HepG2 (cell line): ENCODE data around the gene PKNOX2. TPM values are rescaled to one million over a fixed set of nuclear protein-coding genes. Genes with fewer than 3 reads are reported as not detected.

ENCODE experiments used
- ATAC-seq: fragments of 200-7000 bp; cut with Tn5 transposase; 3 replicates; pipeline ENCODE4 v1.9.1; 2020; ENCODE audit warnings: mild to moderate bottlenecking, moderate library complexity
- BruUV-seq: library from RNA; stranded (reverse); fragments of 400-500 nt; replicated peaks from 2 replicates; lab custom pipeline; 2021; lab: Mats Ljungman, UMichigan
- CTCF ChIA-PET: fragments of 300-600 bp; formaldehyde crosslinking; extraction: SDS; loops from one replicate; lab custom pipeline; 2021; ENCODE audit warnings: low total read pairs, inconsistent platforms, low intra/inter-chr PET ratio; lab: Yijun Ruan, JAX
- POLR2A ChIA-PET: fragments of 350-600 bp; sonication (Branson Sonifier 250); formaldehyde crosslinking; loops from one replicate; lab custom pipeline; 2020; ENCODE audit warnings: antibody characterized with exemption, inconsistent platforms; lab: Yijun Ruan, JAX
- DNase-seq: peaks from one replicate; pipeline ENCODE4 v3.0.0-alpha.2; 2015; ENCODE audit warnings: low spot score
- FAIRE-seq: peaks from 3 replicates; lab custom pipeline; 2011; peaks lifted over from hg19 to GRCh38; lab: Jason Lieb, UNC
- H2AFZ ChIP-seq: one replicate; pipeline ENCODE4 v1.6.1; 2011; ENCODE audit warnings: low read length, inconsistent platforms
- H3K27ac ChIP-seq: fragments of 300-600 bp; 3 replicates; pipeline ENCODE4 v1.8.0; 2011; ENCODE audit warnings: mixed run types, mild to moderate bottlenecking, mixed read lengths, low read length, inconsistent platforms; ENCODE audit not compliant: insufficient read depth; ENCODE audit errors: extremely low read length
- H3K27me3 ChIP-seq, 2 experiments: fragments of 200-600 bp in 1 of 2; 2 replicates in 1 of 2; 3 replicates in 1 of 2; pipeline versions ENCODE4 v1.6.0 to v1.8.0; 2011; ENCODE audit warnings: low read length in 2 of 2, mild to moderate bottlenecking in 2 of 2, moderate library complexity in 2 of 2, inconsistent platforms in 1 of 2; ENCODE audit not compliant: insufficient read depth in 2 of 2, control insufficient read depth in 1 of 2
- H3K36me3 ChIP-seq, 2 experiments: fragments of 200-600 bp in 1 of 2; replicated peaks in 1 of 2; 2 replicates in 1 of 2; 3 replicates in 1 of 2; pipeline versions ENCODE4 v1.5.1 to v1.8.0; 2011; ENCODE audit warnings: low read length in 2 of 2, inconsistent platforms in 1 of 2; ENCODE audit not compliant: insufficient read depth in 2 of 2, control insufficient read depth in 1 of 2
- H3K4me1 ChIP-seq: 2 replicates; pipeline ENCODE4 v1.5.1; 2012; ENCODE audit warnings: low read length, inconsistent platforms; ENCODE audit not compliant: insufficient read depth
- H3K4me2 ChIP-seq: 2 replicates; pipeline ENCODE4 v1.6.0; 2011; ENCODE audit warnings: low read depth, low read length, inconsistent platforms
- H3K4me3 ChIP-seq, 3 experiments: fragments of 200-600 bp in 1 of 3; sonication (generic), shearing (Covaris generic) in 1 of 3; replicated peaks in 1 of 3; 2 replicates each; pipeline ENCODE4 v1.5.1; 2011 to 2016; ENCODE audit warnings: low read length in 3 of 3, inconsistent platforms in 2 of 3, low read depth in 2 of 3, mild to moderate bottlenecking in 2 of 3, control low read depth in 1 of 3, mixed read lengths in 1 of 3; ENCODE audit not compliant: insufficient read depth in 1 of 3
- H3K79me2 ChIP-seq: one replicate; pipeline ENCODE4 v1.6.1; 2011; ENCODE audit warnings: low read length, inconsistent platforms; ENCODE audit not compliant: insufficient read depth
- H3K9ac ChIP-seq: 2 replicates; pipeline ENCODE4 v1.6.0; 2011; ENCODE audit warnings: mild to moderate bottlenecking, low read depth, low read length, inconsistent platforms; ENCODE audit not compliant: insufficient read depth
- H3K9me3 ChIP-seq: 2 replicates; pipeline ENCODE4 v1.5.1; 2012; ENCODE audit warnings: mild to moderate bottlenecking, low read length
- H4K20me1 ChIP-seq: 2 replicates; pipeline ENCODE4 v1.6.0; 2011; ENCODE audit warnings: inconsistent platforms, mild to moderate bottlenecking, low read length, moderate library complexity; ENCODE audit not compliant: insufficient read depth
- AHR ChIP-seq: IDR thresholded peaks from 2 replicates; pipeline ENCODE4 v1.6.1; 2018; ENCODE audit warnings: missing genetic modification reagents, missing compliant biosample characterization
- CERS6 ChIP-seq: sonication (generic); formaldehyde crosslinking; IDR thresholded peaks from 2 replicates; pipeline ENCODE4 v1.5.0; 2020; ENCODE audit warnings: missing genetic modification reagents
- CHD2 ChIP-seq: IDR thresholded peaks from 2 replicates; pipeline ENCODE4 v1.6.1; 2011; ENCODE audit warnings: low read depth, low read length, improper control_type of control experiment
- DMTF1 ChIP-seq: sonication (generic); formaldehyde crosslinking; IDR thresholded peaks from 2 replicates; pipeline ENCODE4 v1.4.0; 2020; ENCODE audit warnings: mild to moderate bottlenecking, missing genetic modification reagents
- GPBP1L1 ChIP-seq: sonication (generic); formaldehyde crosslinking; IDR thresholded peaks from 2 replicates; pipeline ENCODE4 v1.5.0; 2020; ENCODE audit warnings: mild to moderate bottlenecking, missing genetic modification reagents
- HBP1 ChIP-seq: IDR thresholded peaks from 2 replicates; pipeline ENCODE4 v1.6.1; 2016; ENCODE audit warnings: low read depth, control low read depth
- HNRNPH1 ChIP-seq: fragments of 200-400 bp; formaldehyde crosslinking; optimal IDR thresholded peaks from 2 replicates; pipeline ENCODE3; 2017; ENCODE audit warnings: mild to moderate bottlenecking, low read depth, low read length
- KDM4B ChIP-seq: sonication (generic); formaldehyde crosslinking; IDR thresholded peaks from 2 replicates; pipeline ENCODE4 v1.4.0; 2020; ENCODE audit warnings: missing genetic modification reagents
- MTA3 ChIP-seq: sonication (generic); formaldehyde crosslinking; IDR thresholded peaks from 2 replicates; pipeline ENCODE4 v1.4.0; 2020; ENCODE audit warnings: missing genetic modification reagents
- NCOA2 ChIP-seq: sonication (generic); formaldehyde crosslinking; IDR thresholded peaks from 2 replicates; pipeline ENCODE4 v1.8.0; 2022; ENCODE audit warnings: inconsistent platforms
- NFYC ChIP-seq: IDR thresholded peaks from 2 replicates; pipeline ENCODE4 v1.6.1; 2016; ENCODE audit warnings: missing genetic modification reagents, missing compliant biosample characterization
- PHF21A ChIP-seq: sonication (generic); formaldehyde crosslinking; IDR thresholded peaks from 2 replicates; pipeline ENCODE4 v1.5.0; 2020; ENCODE audit warnings: mild to moderate bottlenecking, missing genetic modification reagents
- RFX5 ChIP-seq: IDR thresholded peaks from 2 replicates; pipeline ENCODE4 v1.6.1; 2011; ENCODE audit warnings: low read depth, low read length, improper control_type of control experiment
- SNAPC2 ChIP-seq: sonication (generic); formaldehyde crosslinking; IDR thresholded peaks from 2 replicates; pipeline ENCODE4 v1.8.1; 2022; ENCODE audit warnings: mild to moderate bottlenecking, missing genetic modification reagents
- ZFP62 ChIP-seq: sonication (generic); formaldehyde crosslinking; IDR thresholded peaks from 2 replicates; pipeline ENCODE4 v1.4.0; 2020; ENCODE audit warnings: missing genetic modification reagents
- ZGPAT ChIP-seq: IDR thresholded peaks from 2 replicates; pipeline ENCODE4 v1.6.1; 2016; ENCODE audit warnings: mild to moderate bottlenecking
- ZNF660 ChIP-seq: sonication (generic); formaldehyde crosslinking; IDR thresholded peaks from 2 replicates; pipeline ENCODE4 v1.5.1; 2020; ENCODE audit warnings: mild to moderate bottlenecking, low read depth, missing genetic modification reagents, borderline replicate concordance
- ZNF678 ChIP-seq: sonication (generic); formaldehyde crosslinking; IDR thresholded peaks from 2 replicates; pipeline ENCODE4 v1.4.0; 2020; ENCODE audit warnings: mild to moderate bottlenecking, missing genetic modification reagents
- ZNF816 ChIP-seq: sonication (generic); formaldehyde crosslinking; IDR thresholded peaks from 2 replicates; pipeline ENCODE4 v1.8.0; 2022; ENCODE audit warnings: missing genetic modification reagents, mild to moderate bottlenecking, borderline replicate concordance
- ZNF878 ChIP-seq: sonication (generic); formaldehyde crosslinking; IDR thresholded peaks from 2 replicates; pipeline ENCODE4 v1.8.1; 2023; ENCODE audit warnings: mild to moderate bottlenecking, missing genetic modification reagents, moderate library complexity
- in situ Hi-C: cut with HindIII; loops from 2 replicates; pipeline ENCODE4 v1.10.0; 2017; ENCODE audit warnings: low pct_unique_long_range_greater_than_20kb; ENCODE audit not compliant: extremely low pct_ligation_motif_present
- intact Hi-C: fragments of 100-400 bp; cut with micrococcal nuclease; formaldehyde crosslinking; loops from one replicate; pipeline ENCODE4 v1.10.0; 2022; ENCODE audit not compliant: unreplicated experiment
- polyA plus RNA-seq, 8 experiments: library from polyadenylated mRNA; depleted of rRNA in 3 of 8; stranded (reverse) in 7 of 8; unstranded in 1 of 8; fragments of >200 nt; fragmentation: Illumina TruSeq in 4 of 8; extraction: Trizol in 4 of 8; gene quantifications; 2 replicates each; pipeline versions ENCODE4 v1.2.1 to v1.2.3, GENCODE V29; 2011 to 2016; ENCODE audit warnings: low read depth in 4 of 8, missing spikeins in 1 of 8, mixed read lengths in 1 of 8; ENCODE audit not compliant: insufficient read depth in 1 of 8
- total RNA-seq, 5 experiments: library from RNA; depleted of rRNA; stranded (reverse); fragments of >200 nt; fragmentation: Illumina TruSeq; extraction: Trizol; gene quantifications; 2 replicates each; pipeline ENCODE4 v1.2.3, GENCODE V29; 2016; ENCODE audit warnings: low read depth in 1 of 5

The PKNOX2 gene
- total and polyA plus RNA-seq, 2 of the 13 experiments (the other 11 are each of a cell fraction or from before 2014, with no cell fraction given): not detected

- Histone ChIP-seq H3K27ac (no peak overlapping the region), H3K27me3 (peaks cover 1 to 43% of the 10 kb centered on the region in 2 experiments; a peak in 4 of 5 replicates), H3K79me2 (no peaks in the 10 kb centered on the region), H3K9me3 (no peaks in the 10 kb centered on the region), H3K9ac (no peak overlapping the region), H3K4me3 (no peak overlapping the region), H3K4me2 (no peak overlapping the region), H3K4me1 (no peaks in the 10 kb centered on the region), H4K20me1 (no peaks in the 10 kb centered on the region), H2AFZ (no peak overlapping the region), H3K36me3 (no peaks in the 10 kb centered on the region)
- FAIRE-seq (no peak), DNase-seq (no peak), ATAC-seq (no peak)
- POLR2A ChIA-PET: no interaction called here
- no peak for TF ChIP-seq CERS6 (CRISPR knock-in tag)
- TF ChIP-seq DMTF1 (CRISPR knock-in tag): no peak
- TF ChIP-seq SNAPC2: no peak
- no peak for TF ChIP-seq GPBP1L1 (CRISPR knock-in tag)
- no peak for TF ChIP-seq HNRNPH1
- TF ChIP-seq PHF21A (CRISPR knock-in tag): no peak
- no peak for TF ChIP-seq ZGPAT (CRISPR knock-in tag)
- TF ChIP-seq KDM4B (CRISPR knock-in tag): no peak
- no peak for TF ChIP-seq AHR (CRISPR knock-in tag)
- no peak for TF ChIP-seq NFYC (CRISPR knock-in tag)
- no peak for TF ChIP-seq RFX5
- TF ChIP-seq ZNF678: no peak
- no peak for TF ChIP-seq ZNF878 (CRISPR knock-in tag)
- no peak for TF ChIP-seq ZNF816 (CRISPR knock-in tag)
- TF ChIP-seq MTA3: no peak
- TF ChIP-seq ZFP62: no peak
- TF ChIP-seq HBP1 (CRISPR knock-in tag): no peak
- TF ChIP-seq NCOA2 (CRISPR knock-in tag): no peak
- TF ChIP-seq ZNF660 (CRISPR knock-in tag): no peak
- TF ChIP-seq CHD2: no peak
- CTCF ChIA-PET: no interaction called here
- intact Hi-C loops: no loop called here
- BruUV-seq: no TSS peak
- in situ Hi-C loops: no loop called here
These were observed 28.6 kb upstream of the PKNOX2 start for GRCh38 chr11:125136001-125136400.
